Measurements from ENCODE around the gene WDR64. TPM values are rescaled to one million over a fixed set of nuclear protein-coding genes. Genes with fewer than 3 reads are reported as not detected.
"Not testable (repeated sequence)": the region's sequence is repeated elsewhere in the genome, so short reads cannot be mapped to it uniquely, and the experiment has no call there.

The WDR64 gene
- polyA plus RNA-seq, 2 of the 4 experiments (the other 2 are of a cell fraction) = not detected

GRCh38 chr1:241734533-241734932 is 82.5 kb downstream of the WDR64 start:
- TF ChIP-seq BHLHE40 (IDR thresholded peaks at IDR 0.05; ENCODE audit: low read depth, low read length) (no peak), GATA3 (IDR thresholded peaks at IDR 0.05; ENCODE audit: borderline replicate concordance) (no peak), ZFP36 (IDR thresholded peaks at IDR 0.05; ENCODE audit: borderline replicate concordance, partially characterized antibody) (no peak), HEYL (CRISPR knock-in tag; IDR thresholded peaks at IDR 0.05) (no peak), FOSL2 (IDR thresholded peaks at IDR 0.05) (no peak), FOSL2 (CRISPR knock-in tag; IDR thresholded peaks at IDR 0.05) (peak; percentile 45; the same call in 1 of the 2 replicates)
- Histone ChIP-seq H3K27ac (no peak overlapping the region), H3K4me2 (no peak overlapping the region), H3K4me3 (no peak overlapping the region), H3K4me1 (no peaks in the 10 kb centered on the region), H3K9me3 (no peaks in the 10 kb centered on the region)
- 64% methylated on average over 5 of the region's 5 CpGs for WGBS (ENCODE audit: missing lambda C conversion rate)
- CTCF ChIA-PET = interaction anchor here (1.0 kb wide), 1 partner anchor 47 kb away, joined by 3 read pairs; no protein-coding TSS in a partner anchor
- POLR2A ChIA-PET = no interaction called here
- DNase-seq (ENCODE audit: low read depth in 1 of 2, low spot score in 1 of 2) (no peak), ATAC-seq (no peak), FAIRE-seq (no peak)

DNA sequence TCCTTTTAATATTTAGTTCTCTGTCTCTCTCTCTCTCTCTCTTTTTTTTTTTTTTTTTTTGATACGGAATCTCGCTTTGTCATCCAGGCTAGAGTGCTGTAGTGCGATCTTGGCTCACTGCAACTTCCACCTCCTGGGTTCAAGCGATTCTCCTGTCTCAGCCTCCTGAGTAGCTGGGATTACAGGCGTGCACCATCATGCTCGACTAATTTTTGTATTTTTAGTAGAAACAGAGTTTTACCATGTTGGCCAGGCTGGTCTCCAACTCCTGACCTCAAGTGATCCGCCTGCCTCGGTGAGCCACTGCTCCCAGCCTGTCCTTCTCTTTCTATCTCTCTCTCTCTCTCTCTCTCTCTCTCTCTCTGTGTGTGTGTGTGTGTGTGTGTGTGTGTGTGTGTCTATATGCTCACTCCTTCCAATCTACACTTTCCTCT is 83.4 kb downstream of the WDR64 start:
- H3K27ac ChIP-seq; H3K9me3 ChIP-seq; POLR2A ChIA-PET; H3K4me2 ChIP-seq; ATAC-seq; H3K4me1 ChIP-seq; DNase-seq (ENCODE audit: low read depth in 1 of 2, low spot score in 1 of 2); FAIRE-seq; H3K4me3 ChIP-seq: not testable (repeated sequence)
- CTCF ChIA-PET = interaction anchor here (0.7 kb wide), 1 partner anchor 59 kb away, joined by 3 read pairs; no protein-coding TSS in a partner anchor
- WGBS (ENCODE audit: missing lambda C conversion rate) = 83% methylated on average over 8 of the region's 8 CpGs

GRCh38 chr1:241736387-241736786 is 84.3 kb downstream of the WDR64 start:
- ChIA-PET CTCF (no interaction called here), POLR2A (interaction anchor here (0.7 kb wide), 1 partner anchor 111 kb away, joined by 3 read pairs; no protein-coding TSS in a partner anchor)
- Histone ChIP-seq H3K27ac (no peak overlapping the region), H3K4me1 (no peaks in the 10 kb centered on the region), H3K4me2 (no peak overlapping the region), H3K9me3 (no peaks in the 10 kb centered on the region), H3K4me3 (no peak overlapping the region)
- TF ChIP-seq, protein P1, sequence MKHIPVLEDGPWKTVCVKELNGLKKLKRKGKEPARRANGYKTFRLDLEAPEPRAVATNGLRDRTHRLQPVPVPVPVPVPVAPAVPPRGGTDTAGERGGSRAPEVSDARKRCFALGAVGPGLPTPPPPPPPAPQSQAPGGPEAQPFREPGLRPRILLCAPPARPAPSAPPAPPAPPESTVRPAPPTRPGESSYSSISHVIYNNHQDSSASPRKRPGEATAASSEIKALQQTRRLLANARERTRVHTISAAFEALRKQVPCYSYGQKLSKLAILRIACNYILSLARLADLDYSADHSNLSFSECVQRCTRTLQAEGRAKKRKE (CRISPR knock-in tag; IDR thresholded peaks at IDR 0.05; ENCODE audit: low read depth) = no peak
- TF ChIP-seq CHD4 (IDR thresholded peaks at IDR 0.05; ENCODE audit: borderline replicate concordance) (no peak), FOXS1 (CRISPR knock-in tag; IDR thresholded peaks at IDR 0.05) (no peak)
- WGBS (ENCODE audit: missing lambda C conversion rate) = 65% methylated on average over 3 of the region's 3 CpGs
- ATAC-seq (peak in 1 of 2 experiments; percentile 63; a peak in 3 of 6 replicates), FAIRE-seq (no peak), DNase-seq (ENCODE audit: low read depth in 1 of 2, low spot score in 1 of 2) (no peak)

- Histone ChIP-seq H3K4me2 (no peak overlapping the region), H3K4me3 (no peak overlapping the region), H3K4me1 (no peaks in the 10 kb centered on the region), H3K9me3 (no peaks in the 10 kb centered on the region), H3K27ac (no peak overlapping the region)
- FAIRE-seq = no peak
- no peak for TF ChIP-seq PBX3 (IDR thresholded peaks at IDR 0.05)
- DNase-seq (ENCODE audit: low read depth in 1 of 2, low spot score in 1 of 2) = no peak
- POLR2A ChIA-PET = no interaction called here
- CTCF ChIA-PET = no interaction called here
- 64% methylated on average over 8 of the region's 8 CpGs for WGBS (ENCODE audit: missing lambda C conversion rate)
- no peak for ATAC-seq
These were observed 86.4 kb downstream of the WDR64 start for GRCh38 chr1:241738284-241739078.

- H3K4me3 ChIP-seq = no peak overlapping the region
- no peak for ATAC-seq
- DNase-seq (ENCODE audit: low read depth in 1 of 2, low spot score in 1 of 2) = no peak
- H3K4me2 ChIP-seq = no peak overlapping the region
- TF ChIP-seq BHLHE40 (IDR thresholded peaks at IDR 0.05; ENCODE audit: low read depth, low read length) = no peak
- no peak for TF ChIP-seq KDM5A (IDR thresholded peaks at IDR 0.05)
- TF ChIP-seq CHD2 (IDR thresholded peaks at IDR 0.05; ENCODE audit: low read length, partially characterized antibody) = no peak
- TF ChIP-seq SREBF2 (IDR thresholded peaks at IDR 0.05) = no peak
- H3K9me3 ChIP-seq = no peaks in the 10 kb centered on the region
- POLR2A ChIA-PET = no interaction called here
- CTCF ChIA-PET = interaction anchor here (0.6 kb wide), 1 partner anchor 14 kb away, joined by 3 read pairs; no protein-coding TSS in a partner anchor
- no peak for FAIRE-seq
- H3K27ac ChIP-seq = no peak overlapping the region
- no peaks in the 10 kb centered on the region for H3K4me1 ChIP-seq
- 69% methylated on average over 4 of the region's 4 CpGs for WGBS (ENCODE audit: missing lambda C conversion rate)
These were observed 90.0 kb downstream of the WDR64 start for GRCh38 chr1:241742084-241742483.

Data from A549 (cell line).